Activated CD4-positive, CD25-positive, alpha-beta regulatory T cell treated with anti-CD3 and anti-CD28 coated beads, Interleukin-2, amount 50 U/mL, for 72 hours (primary cell): Measurements from ENCODE around the gene HOMER3.
A peak's percentile ranks its signal among the peaks of the same experiment; 100 is the strongest.

Source experiments
- DNase-seq: peaks from one replicate; pipeline ENCODE4 v3.0.0; 2021

HOMER3 gene

GRCh38 chr19:18940769-18941627 lies at the start of gene HOMER3:
HOMER3 (minus strand) TSS chr19:18941217; CDS start chr19:18938982, 2,235 bp downstream.
- DNase-seq, result peak; percentile 80

- no peak for DNase-seq
Measured at GRCh38 chr19:18990128-18990708, 49.2 kb upstream of the HOMER3 start.

- no peak for DNase-seq
Measured at GRCh38 chr19:18989316-18989715, 48.3 kb upstream of the HOMER3 start.

DNA sequence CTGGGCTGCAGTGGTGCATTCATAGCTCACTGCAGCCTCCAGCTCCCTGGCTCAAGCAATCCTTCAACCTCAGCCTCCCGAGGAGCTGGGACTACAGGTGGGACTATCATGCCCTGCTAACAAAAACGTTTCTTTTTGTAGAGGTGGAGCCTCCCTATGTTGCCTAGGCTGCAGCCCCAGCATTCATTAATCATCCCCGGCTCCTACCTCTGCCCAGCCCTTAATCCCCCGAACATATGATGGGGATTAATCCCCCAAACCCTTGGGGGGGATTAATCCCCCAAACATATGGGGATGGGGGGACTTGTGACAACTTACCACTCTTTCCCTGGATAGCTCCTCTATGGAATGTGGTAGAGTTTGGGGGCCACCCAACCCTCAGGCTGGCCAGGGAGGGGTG lies 46.4 kb upstream of the HOMER3 start:
- no peak for DNase-seq

- no peak for DNase-seq
Measured at GRCh38 chr19:18985257-18985656, 44.2 kb upstream of the HOMER3 start.

DNA sequence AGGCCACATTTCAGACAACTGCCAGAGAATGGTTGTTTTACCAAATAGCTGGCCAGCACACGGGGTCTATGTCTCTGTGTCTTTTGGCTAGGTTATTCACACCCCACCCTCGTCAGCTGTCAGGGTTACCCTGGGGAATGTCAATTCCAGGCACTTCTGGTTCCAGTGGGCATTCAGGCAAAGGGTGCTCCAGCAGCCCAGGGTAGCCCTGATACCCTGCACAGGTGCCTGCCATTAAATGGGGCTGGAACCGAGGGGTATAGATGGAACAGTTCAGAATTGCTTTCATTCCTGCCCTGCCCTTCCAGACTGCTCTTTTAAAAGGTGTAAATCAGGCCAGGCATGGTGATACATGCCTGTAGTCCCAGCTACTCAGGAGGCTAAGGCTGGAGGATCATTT lies 43.2 kb upstream of the HOMER3 start:
- DNase-seq, result no peak

- DNase-seq, result no peak
Measured at GRCh38 chr19:18982669-18983068, 41.7 kb upstream of the HOMER3 start.

GRCh38 chr19:18980432-18981020 lies 39.5 kb upstream of the HOMER3 start:
- no peak for DNase-seq

DNA sequence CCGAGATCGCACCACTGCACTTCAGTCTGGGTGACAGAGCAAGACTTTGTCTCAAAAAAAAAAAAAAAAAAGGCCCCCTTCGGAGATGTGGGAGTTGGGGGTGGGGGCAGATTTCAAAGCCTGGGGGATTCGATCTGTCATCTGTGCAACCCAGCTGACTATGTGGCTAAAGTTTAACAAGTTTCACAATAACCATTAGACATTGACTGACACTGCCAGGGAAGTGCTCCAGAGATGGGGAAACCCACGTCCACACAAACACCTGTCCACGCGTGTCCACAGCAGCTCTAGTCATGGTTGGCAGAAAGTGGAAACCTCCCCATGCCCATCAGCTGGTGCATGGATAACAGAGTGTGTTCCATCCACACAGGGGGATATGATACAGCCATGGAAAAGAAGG lies 37.6 kb upstream of the HOMER3 start:
- DNase-seq, result no peak

GRCh38 chr19:18975869-18976268 lies 34.9 kb upstream of the HOMER3 start:
- no peak for DNase-seq

DNA sequence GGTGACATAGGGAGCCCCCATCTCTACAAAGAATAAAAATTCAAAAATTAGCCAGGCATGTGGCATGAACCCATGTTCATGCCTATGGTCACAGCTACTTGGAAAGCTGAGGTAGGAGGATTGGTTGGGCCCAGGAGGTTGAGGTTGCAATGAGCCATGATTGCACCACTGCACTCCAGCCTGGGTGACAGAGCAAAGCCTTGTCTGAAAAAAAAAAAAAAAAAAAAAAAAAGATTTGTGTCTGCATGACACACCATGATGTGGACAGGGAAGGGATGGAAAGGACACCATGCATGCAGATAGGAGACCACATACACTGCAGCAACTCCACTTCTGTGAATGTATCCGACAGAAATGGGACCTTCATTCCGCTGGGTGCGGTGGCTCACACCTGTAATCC lies 34.0 kb upstream of the HOMER3 start:
- DNase-seq, result no peak

- DNase-seq, result no peak
Measured at GRCh38 chr19:18972851-18973250, 31.8 kb upstream of the HOMER3 start.

DNA sequence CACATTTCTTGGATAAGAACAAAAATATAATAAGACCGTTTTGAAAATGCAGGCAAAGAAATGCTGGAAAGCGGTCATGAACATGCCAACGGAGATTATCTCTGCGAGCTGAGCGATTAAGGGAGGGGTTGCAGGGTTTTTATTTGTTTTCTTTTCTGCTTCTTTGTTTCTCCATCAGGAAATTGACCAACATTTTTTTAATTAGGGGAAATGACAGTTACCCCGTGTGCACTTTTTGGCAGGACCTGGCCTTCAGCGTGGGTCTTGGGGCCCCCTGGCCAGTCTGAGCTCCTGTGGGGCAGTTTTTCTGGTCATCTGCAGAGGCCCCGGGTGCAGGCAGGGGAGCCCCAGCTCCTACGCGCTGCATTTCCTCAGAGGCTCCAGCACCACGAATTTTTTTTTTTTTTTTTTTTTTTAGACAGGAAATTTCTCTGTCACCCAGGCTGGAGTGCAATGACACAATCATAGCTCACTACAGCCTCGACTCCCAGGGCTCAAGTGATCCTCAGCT lies 31.3 kb upstream of the HOMER3 start:
- DNase-seq, result no peak

- DNase-seq, result no peak
Measured at GRCh38 chr19:18969931-18970659, 29.1 kb upstream of the HOMER3 start.

DNA sequence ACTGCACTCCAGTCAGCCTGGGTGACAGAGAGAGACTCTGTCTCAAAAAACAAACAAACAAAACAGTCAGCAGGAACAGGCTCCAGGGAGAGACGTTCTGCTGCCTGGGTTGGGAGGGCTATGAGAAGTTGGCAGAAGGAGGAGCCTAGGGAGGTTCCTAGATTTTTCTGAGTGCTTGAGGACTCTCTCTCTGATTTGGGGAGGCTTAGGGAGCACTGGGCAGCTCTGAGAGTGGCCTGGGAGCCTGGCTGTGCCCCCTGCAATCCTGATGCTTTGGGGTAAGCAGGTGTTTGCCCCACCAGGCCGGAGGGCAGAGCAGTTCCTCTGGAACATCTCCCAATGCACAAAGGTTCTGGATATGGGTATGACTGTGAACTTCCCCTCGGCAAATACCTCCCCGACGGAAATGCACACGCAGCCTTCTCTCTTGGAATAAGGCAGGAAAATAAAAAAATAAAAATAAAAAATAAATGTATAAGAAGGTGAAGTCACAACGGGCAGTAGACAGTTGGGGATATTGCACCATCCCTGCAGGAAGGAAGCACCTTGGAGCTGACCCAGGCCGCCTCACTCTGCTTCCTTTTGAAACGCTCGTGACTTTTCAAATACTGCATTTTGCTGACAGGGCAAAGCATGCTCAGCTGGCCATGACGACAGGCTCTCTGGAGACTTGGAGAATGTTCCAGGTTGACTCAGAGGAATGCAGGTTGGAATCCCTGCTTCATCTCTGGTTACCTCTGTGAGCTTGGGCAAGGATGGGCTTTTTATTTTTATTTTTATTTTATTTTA lies 26.5 kb upstream of the HOMER3 start:
- no peak for DNase-seq

DNA sequence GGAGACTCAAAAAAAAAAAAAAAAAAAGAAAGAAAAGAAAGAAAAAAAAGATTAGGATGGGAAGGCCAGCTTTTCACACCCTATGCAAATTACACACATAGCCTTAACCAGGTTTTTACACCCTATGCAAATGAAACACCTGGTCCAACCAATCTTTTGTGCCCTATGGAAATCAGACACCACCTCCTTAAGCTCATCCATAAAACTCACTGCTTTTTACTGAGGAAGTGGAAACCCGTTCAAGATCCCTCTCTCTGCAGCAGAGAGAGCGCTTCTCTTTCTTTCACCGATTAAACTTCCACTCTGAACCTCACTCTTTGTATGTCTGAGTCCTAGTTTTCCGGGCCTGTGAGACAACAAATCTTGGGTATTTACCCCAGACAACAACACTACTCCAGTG lies 25.3 kb upstream of the HOMER3 start:
- no peak for DNase-seq

DNA sequence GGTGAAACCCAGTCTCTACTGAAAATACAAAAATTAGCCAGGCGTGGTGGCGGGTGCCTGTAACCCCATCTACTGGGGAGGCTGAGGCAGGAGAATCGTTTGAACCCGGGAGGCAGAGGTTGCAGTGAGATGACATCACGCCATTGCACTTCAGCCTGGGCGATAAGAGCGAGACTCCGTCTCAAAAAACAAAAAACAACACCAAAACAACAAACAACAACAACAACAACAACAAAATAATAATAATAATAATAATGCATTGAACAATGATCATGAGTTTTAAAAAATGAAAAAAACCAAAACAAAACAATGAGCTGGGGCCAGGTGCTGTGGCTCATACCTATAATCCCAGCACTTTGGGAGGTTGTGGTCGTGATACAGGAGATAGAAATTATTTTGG lies 23.1 kb upstream of the HOMER3 start:
- no peak for DNase-seq

GRCh38 chr19:18961767-18962620 lies 21.0 kb upstream of the HOMER3 start:
- no peak for DNase-seq

- no peak for DNase-seq
Measured at GRCh38 chr19:18960370-18960769, 19.4 kb upstream of the HOMER3 start.

DNA sequence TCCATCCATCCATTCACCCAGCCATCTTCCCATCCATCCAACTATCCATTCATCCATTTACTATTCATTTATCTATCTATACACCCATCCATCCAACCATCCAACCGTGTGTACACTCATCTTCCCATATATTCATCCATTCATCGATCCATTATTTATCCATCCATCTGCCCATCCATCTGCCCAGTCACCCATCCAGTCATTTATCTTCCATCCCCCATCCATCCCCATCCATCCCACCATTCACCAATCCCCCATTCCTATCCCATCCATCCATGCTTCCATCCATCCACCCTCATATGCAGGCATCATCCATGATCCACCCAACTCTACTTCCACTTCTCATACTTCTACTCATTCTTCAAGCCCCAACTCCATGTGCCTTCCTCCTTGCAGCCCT lies 14.0 kb upstream of the HOMER3 start:
- DNase-seq, result no peak

DNA sequence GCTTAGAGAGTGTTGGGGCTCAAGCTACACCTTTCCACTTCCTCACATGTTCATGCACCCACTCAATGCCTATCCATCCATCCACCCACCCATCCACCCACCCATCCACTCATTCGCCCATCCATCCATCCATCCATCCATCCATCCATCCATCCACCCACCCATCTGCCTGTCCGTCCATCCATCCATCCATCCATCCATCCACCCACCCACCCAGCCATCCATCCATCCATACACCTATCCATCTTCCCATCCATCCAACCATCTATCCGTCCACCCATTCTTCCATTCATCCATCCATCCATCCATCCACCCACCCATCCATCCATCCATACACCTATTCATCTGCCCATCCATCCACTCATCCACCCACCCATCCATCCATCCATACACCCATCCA lies 13.1 kb upstream of the HOMER3 start:
- DNase-seq, result no peak
